ENCODE measurements around the gene VTI1A. TPM values are rescaled to one million over a fixed set of nuclear protein-coding genes. Genes with fewer than 3 reads are reported as not detected.
"Not testable (repeated sequence)": the region's sequence is repeated elsewhere in the genome, so short reads cannot be mapped to it uniquely, and the experiment has no call there.

The VTI1A gene
- 27.0 and 32.6 TPM in 2 replicates for total RNA-seq (ENCODE audit: low replicate concordance)
- long read RNA-seq, full-length matches to known transcripts = 20 of 41 reads
- long read RNA-seq, partial matches to known transcripts = 2 of 41 reads
- long read RNA-seq, other reads (novel, unspliced or antisense) = 19 of 41 reads

- Mint-ChIP-seq H3K4me1 (ENCODE audit: unreplicated experiment) (peaks cover 7% of the 10 kb centered on the region), H3K4me3 (peak within 1 kb of the TSS; percentile 96), H3K27ac (peak within 1 kb of the TSS; percentile 91), H3K9me3 (no peaks in the 10 kb centered on the region), H3K27me3 (no peaks in the 10 kb centered on the region), H3K36me3 (peaks cover 10% of the 10 kb centered on the region)
- peak; percentile 31 for TF ChIP-seq CTCF (conservative IDR thresholded peaks at IDR 0.05)
- peak; percentile 83 for DNase-seq (ENCODE audit: extremely low spot score, unreplicated experiment)
Observed at GRCh38 chr10:112446855-112447619, at the start of gene VTI1A, which contains the start of gene ZDHHC6. Gene VTI1A (plus strand): TSS chr10:112447215. CDS start chr10:112447374, 159 bp downstream. Gene ZDHHC6 (minus strand): TSS chr10:112446914. CDS start chr10:112445436, 1,478 bp downstream.

GRCh38 chr10:112397592-112397991 is 49.4 kb upstream of the VTI1A start:
- H3K36me3 Mint-ChIP-seq = no peaks in the 10 kb centered on the region
- peaks cover 8% of the 10 kb centered on the region for H3K27me3 Mint-ChIP-seq
- no peak for TF ChIP-seq CTCF (conservative IDR thresholded peaks at IDR 0.05)
- H3K4me1 Mint-ChIP-seq (ENCODE audit: unreplicated experiment) = no peaks in the 10 kb centered on the region
- DNase-seq (ENCODE audit: extremely low spot score, unreplicated experiment) = no peak
- no peaks in the 10 kb centered on the region for H3K9me3 Mint-ChIP-seq
- H3K27ac Mint-ChIP-seq = no peak overlapping the region
- no peak overlapping the region for H3K4me3 Mint-ChIP-seq

- Mint-ChIP-seq H3K27me3 (peaks cover 19% of the 10 kb centered on the region), H3K36me3 (no peaks in the 10 kb centered on the region), H3K4me3 (no peak overlapping the region), H3K9me3 (peaks cover 5% of the 10 kb centered on the region), H3K27ac (no peak overlapping the region), H3K4me1 (ENCODE audit: unreplicated experiment) (no peaks in the 10 kb centered on the region)
- DNase-seq (ENCODE audit: extremely low spot score, unreplicated experiment) = no peak
- no peak for TF ChIP-seq CTCF (conservative IDR thresholded peaks at IDR 0.05)
Observed at GRCh38 chr10:112402917-112403316, 44.1 kb upstream of the VTI1A start.

- no peak for DNase-seq (ENCODE audit: extremely low spot score, unreplicated experiment)
- Mint-ChIP-seq H3K4me1 (ENCODE audit: unreplicated experiment) (no peaks in the 10 kb centered on the region), H3K9me3 (peaks cover 5% of the 10 kb centered on the region), H3K36me3 (no peaks in the 10 kb centered on the region), H3K27ac (no peak overlapping the region), H3K4me3 (no peak overlapping the region), H3K27me3 (peaks cover 28% of the 10 kb centered on the region)
- no peak for TF ChIP-seq CTCF (conservative IDR thresholded peaks at IDR 0.05)
Observed at GRCh38 chr10:112404617-112405016, 42.4 kb upstream of the VTI1A start.

- H3K4me1 Mint-ChIP-seq (ENCODE audit: unreplicated experiment); H3K36me3 Mint-ChIP-seq; H3K27ac Mint-ChIP-seq; DNase-seq (ENCODE audit: extremely low spot score, unreplicated experiment); H3K4me3 Mint-ChIP-seq; H3K9me3 Mint-ChIP-seq: not testable (repeated sequence)
- peaks cover 30% of the 10 kb centered on the region for H3K27me3 Mint-ChIP-seq
Observed at GRCh38 chr10:112406806-112407205, 40.2 kb upstream of the VTI1A start.

GRCh38 chr10:112407696-112408095 is 39.3 kb upstream of the VTI1A start:
- Mint-ChIP-seq H3K27ac (no peak overlapping the region), H3K4me1 (ENCODE audit: unreplicated experiment) (no peaks in the 10 kb centered on the region), H3K27me3 (peaks cover 34% of the 10 kb centered on the region), H3K4me3 (no peak overlapping the region), H3K9me3 (peaks cover 5% of the 10 kb centered on the region), H3K36me3 (no peaks in the 10 kb centered on the region)
- no peak for TF ChIP-seq CTCF (conservative IDR thresholded peaks at IDR 0.05)
- DNase-seq (ENCODE audit: extremely low spot score, unreplicated experiment) = no peak
